GM18519 (cell line): ENCODE measurements around the gene COBLL1.

Experiments used
- ATAC-seq: cut with Tn5 transposase; IDR thresholded peaks from one replicate; pipeline ENCODE4 v1.9.1; 2021; ENCODE audit warnings: mild to moderate bottlenecking, moderate library complexity; ENCODE audit not compliant: unreplicated experiment, low FRiP score

The COBLL1 gene

DNA sequence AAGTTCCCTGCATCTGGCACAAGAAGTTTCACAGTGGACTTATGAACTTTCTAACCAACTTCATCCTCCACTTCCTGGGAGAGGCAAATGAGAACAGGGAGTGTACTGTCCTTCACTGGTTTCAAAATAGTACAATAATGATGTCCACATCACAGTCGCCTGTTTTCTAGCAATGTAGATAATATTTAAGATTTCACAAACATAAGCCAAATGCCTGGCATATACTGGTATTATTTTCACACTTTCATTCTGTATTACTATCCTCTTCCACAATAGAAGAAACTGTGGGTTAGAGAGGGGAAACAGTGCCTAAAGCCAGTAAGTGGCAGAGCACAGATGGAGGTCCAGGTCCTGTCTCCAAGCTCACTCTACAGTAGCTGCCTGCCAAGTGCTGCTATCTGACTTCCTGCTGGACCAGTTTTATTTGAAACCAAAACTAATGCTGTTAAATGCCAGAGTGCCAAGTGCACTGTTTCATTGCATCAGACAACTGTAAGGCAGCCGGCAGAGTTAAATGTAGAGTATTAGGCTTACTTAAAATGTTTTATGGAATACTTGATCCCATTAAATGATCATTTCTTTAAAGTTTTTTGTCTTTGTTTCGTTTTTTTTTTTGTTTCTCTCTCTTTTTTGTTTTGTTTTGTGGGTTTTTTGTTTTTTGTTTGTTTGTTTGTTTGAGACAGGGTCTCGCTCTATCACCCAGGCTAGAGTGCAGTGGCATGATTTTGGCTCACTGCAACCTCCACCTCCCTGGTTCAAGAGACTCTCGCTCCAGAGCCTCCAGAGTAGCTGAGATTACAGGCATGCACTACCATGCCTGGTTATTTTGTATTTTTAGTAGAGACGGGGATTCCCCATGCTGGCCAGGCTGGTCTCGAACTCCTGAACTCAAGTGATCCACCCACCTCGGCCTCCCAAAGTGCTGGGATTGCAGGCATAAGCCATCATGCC is 15.1 kb downstream of the COBLL1 start:
- ATAC-seq, result no peak

DNA sequence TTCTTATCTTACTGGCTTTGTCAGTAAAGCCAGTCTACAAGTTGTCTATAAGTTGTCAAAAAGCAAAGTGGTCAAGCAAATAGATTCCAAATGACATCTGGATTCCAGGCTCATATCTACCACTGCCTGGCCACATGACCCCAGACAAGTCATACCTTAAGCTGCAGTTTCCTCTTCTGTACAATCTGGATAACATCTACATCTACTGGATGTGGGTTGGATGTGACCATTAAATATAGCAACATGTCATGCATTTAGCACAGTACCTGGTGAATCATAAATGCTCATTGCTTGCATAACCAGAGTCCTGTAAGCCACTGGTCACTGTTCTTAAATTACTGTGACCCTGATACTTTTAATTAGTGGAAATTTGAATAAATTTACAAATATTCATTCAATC is 16.8 kb downstream of the COBLL1 start:
- no peak for ATAC-seq

DNA sequence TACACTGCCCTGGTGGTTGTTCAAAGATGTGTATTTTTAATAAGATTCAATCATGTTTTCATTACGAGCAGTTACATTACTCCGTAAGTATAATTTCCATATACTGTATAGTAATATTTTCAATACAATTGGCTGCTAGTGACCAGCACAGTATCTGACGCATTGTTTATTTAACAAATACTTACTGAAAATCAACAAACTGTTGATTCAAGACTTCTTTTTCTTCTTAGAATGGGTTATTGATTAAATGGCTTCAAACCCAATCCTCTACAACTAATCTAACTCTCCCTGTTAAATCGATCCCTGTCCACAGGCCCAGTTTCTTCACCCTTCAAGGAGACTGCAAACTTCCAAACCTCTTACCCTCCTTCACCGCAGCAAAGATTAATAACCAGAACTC is 18.5 kb downstream of the COBLL1 start:
- ATAC-seq, result no peak

DNA sequence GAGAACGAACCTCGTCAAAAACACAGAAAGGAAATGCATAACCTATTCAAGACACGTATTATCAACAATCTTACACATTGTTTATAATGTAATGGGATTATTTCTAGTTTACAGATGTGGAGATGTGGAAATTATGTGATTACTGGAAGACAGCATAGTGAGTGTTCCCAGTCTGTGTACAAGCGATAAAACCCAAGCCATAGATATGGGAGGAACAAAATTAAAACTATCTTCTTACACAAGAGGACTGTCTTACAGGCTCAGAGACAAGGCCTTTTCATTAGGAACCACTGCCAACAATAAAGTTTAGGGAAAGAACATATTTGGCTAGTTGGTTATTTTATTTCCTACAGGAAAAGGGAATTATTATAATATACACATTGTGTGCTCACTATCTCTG is 20.3 kb downstream of the COBLL1 start:
- no peak for ATAC-seq

DNA sequence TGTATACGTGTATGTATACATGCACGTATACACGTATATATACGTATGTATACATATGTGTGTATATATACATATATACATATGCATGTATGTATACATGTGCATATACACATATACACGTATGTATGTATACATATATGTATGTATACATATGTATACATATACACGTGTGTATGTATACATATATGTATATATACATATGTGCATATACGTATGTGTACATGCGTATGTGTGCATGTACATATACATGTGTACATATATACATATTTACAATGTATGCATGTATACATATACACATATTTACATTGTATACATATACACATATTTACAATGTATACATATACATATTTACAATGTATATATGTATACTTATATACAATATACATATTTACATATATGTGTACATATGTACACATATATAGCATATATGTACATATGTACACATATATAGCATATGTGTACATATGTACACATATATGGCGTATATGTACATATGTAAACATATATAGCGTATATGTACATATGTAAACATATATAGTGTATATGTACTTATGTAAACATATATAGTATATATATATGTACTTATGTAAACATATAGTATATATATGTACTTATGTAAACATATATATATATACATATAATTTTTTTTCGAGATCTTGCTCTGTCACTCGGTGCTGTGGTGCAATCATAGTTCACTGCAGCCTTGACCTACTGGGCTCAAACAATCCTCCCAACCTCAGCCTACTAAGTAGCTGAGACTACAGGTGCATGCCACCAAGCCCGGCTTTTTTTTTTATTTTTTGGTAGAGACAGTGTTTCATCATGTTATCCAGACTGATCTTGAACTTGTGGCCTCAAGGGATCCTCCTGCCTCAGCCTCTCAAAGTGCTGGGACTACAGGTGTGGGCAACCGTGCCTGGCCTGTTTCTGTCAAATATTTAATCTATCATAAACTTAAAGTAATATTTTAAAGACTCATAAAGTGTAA is 23.2 kb downstream of the COBLL1 start:
- no peak for ATAC-seq

GRCh38 chr2:164816900-164817299 is 24.7 kb downstream of the COBLL1 start:
- no peak for ATAC-seq

DNA sequence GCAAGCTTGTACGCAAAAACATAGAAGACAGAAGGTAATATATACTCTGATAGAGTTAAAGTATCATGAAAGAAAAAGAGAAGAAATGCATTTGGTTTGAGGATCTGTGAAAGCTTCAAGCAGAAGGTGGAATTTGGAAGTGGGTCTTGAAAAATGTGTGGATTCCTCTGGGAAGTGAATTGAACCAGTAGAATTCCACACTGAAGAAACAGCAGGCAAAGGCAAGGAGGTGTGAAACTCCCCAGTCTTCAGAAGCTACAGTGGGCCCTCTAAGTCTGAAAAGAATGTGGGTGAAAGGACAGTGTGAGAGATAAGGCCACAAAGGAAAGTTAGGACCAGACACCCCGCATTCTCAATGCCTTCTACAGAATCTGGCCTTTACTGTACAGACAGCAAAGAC is 25.6 kb downstream of the COBLL1 start:
- ATAC-seq, result no peak

GRCh38 chr2:164815071-164815793 is 26.4 kb downstream of the COBLL1 start:
- no peak for ATAC-seq

GRCh38 chr2:164813535-164813934 is 28.1 kb downstream of the COBLL1 start:
- ATAC-seq, result no peak

GRCh38 chr2:164812378-164812777 is 29.2 kb downstream of the COBLL1 start:
- no peak for ATAC-seq

DNA sequence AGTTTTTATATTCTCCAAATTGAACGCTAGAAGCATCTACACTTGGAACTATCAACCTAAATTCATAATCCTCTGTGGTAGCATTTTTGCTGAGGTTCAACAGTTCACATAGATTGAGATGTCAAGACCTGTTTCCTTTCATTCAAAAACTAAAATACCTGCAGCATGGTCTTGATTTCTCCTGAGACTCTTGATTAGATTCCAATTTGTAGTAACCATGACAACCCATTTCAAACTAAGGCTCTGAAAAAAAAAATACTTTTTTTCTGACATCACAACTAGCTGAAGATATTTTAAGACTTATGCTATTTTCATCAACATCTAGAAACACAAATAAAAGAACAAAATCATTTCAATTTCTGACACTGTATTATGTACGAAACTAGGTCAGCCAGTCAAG is 29.8 kb downstream of the COBLL1 start:
- ATAC-seq, result no peak

DNA sequence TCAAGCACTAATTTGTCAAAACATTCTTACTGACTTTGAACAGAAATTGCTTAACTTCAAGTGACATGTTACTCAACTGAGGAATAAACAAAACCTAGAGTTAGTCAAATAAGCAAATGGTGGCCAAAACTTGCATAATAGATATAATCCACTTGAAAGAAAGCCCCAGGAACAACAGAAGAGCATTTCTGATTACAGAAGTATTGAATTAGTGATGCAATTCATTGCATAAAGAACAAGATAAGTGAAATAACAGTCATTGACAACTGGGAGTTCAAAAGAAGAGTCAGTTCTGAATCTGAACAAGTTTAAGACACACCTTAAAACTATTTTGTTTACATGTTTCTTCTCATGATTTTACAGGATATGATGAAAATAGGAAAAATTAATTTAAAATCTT is 30.8 kb downstream of the COBLL1 start:
- no peak for ATAC-seq

GRCh38 chr2:164808776-164809175 is 32.8 kb downstream of the COBLL1 start:
- ATAC-seq, result no peak

DNA sequence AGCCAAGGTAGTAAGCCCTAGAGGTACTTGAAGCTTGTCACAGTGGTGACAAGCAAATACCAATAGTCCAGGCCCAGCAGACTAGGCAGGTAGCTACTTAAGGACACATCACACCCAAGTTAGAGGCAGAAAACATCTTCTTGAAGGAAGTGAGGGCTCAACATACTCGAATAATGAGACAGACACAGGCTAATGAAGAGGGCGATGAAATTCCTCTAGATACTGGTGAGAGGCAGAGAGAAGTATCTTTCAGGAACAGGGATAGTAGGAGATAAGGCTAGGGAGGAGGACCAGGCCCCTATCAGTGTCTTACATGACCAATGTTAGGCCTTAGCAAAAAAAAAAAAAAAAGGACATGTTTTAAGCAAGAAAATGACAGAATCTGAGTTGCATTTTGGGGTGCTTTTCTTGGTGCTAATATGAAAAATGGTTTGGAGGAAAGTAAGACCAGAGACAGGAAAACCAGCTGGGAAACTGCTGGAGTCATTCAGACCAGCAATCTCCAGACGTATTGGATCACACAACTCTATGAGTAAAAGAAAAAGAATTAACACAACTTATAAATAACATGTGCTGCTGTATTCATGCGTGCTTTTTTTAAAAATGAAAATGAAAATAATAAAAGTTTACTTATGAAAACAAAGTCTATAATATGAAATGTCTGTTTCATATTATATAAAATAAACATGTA is 37.7 kb downstream of the COBLL1 start:
- ATAC-seq, result no peak

GRCh38 chr2:164802095-164802707 is 39.4 kb downstream of the COBLL1 start:
- no peak for ATAC-seq

GRCh38 chr2:164800572-164800971 is 41.1 kb downstream of the COBLL1 start:
- ATAC-seq, result no peak

GRCh38 chr2:164797627-164798026 is 44.0 kb downstream of the COBLL1 start:
- ATAC-seq, result no peak

GRCh38 chr2:164796999-164797398 is 44.6 kb downstream of the COBLL1 start:
- no peak for ATAC-seq

GRCh38 chr2:164794432-164795231 is 47.0 kb downstream of the COBLL1 start:
- ATAC-seq, result no peak
